Naive thymus-derived CD4-positive, alpha-beta T cell (primary cell): ENCODE data around the gene MAGI2. TPM values are rescaled to one million over a fixed set of nuclear protein-coding genes. Genes with fewer than 3 reads are reported as not detected.
"Not testable (repeated sequence)": the region's sequence is repeated elsewhere in the genome, so short reads cannot be mapped to it uniquely, and the experiment has no call there.

Experiments
- ATAC-seq: fragments of 150-1000 bp; cut with Tn5 transposase; 2 replicates; pipeline ENCODE4 v1.10.0; 2021; ENCODE audit warnings: mild to moderate bottlenecking, moderate library complexity
- CTCF ChIA-PET: fragments of 350-600 bp; sonication (Branson Sonifier 250); formaldehyde crosslinking; loops from one replicate; lab custom pipeline; 2021; ENCODE audit warnings: antibody characterized with exemption; lab: Charles Lee
- POLR2A ChIA-PET: fragments of 350-600 bp; sonication (Branson Sonifier 250); formaldehyde crosslinking; loops from one replicate; lab custom pipeline; 2021; ENCODE audit warnings: antibody characterized with exemption, inconsistent platforms; lab: Charles Lee
- DNase-seq, 9 donors: peaks; one replicate each; pipeline versions ENCODE4 v3.0.0 to v3.0.0-alpha.2; 2020 to 2022; ENCODE audit warnings: mixed read lengths in 1 of 9
- H3K27ac ChIP-seq: one replicate; pipeline ENCODE4 v1.7.0; 2013; ENCODE audit warnings: mild to moderate bottlenecking, low read depth, low read length, moderate library complexity
- H3K27me3 ChIP-seq, 2 donors: one replicate each; pipeline ENCODE4 v1.7.0; 2013; ENCODE audit warnings: low read length in 2 of 2, mild to moderate bottlenecking in 2 of 2, moderate library complexity in 2 of 2; ENCODE audit not compliant: control insufficient read depth in 2 of 2, insufficient read depth in 2 of 2
- H3K36me3 ChIP-seq, 3 experiments: 1 replicate in 2 of 3; 2 replicates in 1 of 3; pipeline ENCODE4 v1.7.0; 2013; ENCODE audit warnings: low read length in 3 of 3, mild to moderate bottlenecking in 3 of 3, moderate library complexity in 1 of 3; ENCODE audit not compliant: insufficient read depth in 3 of 3, control insufficient read depth in 2 of 3
- H3K4me1 ChIP-seq, 2 donors: one replicate each; pipeline ENCODE4 v1.7.0; 2013; ENCODE audit warnings: low read length in 2 of 2, mild to moderate bottlenecking in 2 of 2, moderate library complexity in 1 of 2; ENCODE audit not compliant: control insufficient read depth in 2 of 2, insufficient read depth in 2 of 2
- H3K4me3 ChIP-seq: 2 replicates; pipeline ENCODE4 v1.7.0; 2013; ENCODE audit warnings: mild to moderate bottlenecking, low read length
- H3K9me3 ChIP-seq, 3 experiments: 1 replicate in 2 of 3; 2 replicates in 1 of 3; pipeline ENCODE4 v1.7.0; 2013; ENCODE audit warnings: low read length in 3 of 3; ENCODE audit not compliant: control insufficient read depth in 2 of 3
- H3K27ac Mint-ChIP-seq, 9 donors: one replicate each; pipeline ENCODE4 v1.8.0; 2020 to 2022; ENCODE audit warnings: mixed read lengths in 9 of 9, mild to moderate bottlenecking in 8 of 9, moderate library complexity in 5 of 9, inconsistent platforms in 2 of 9
- H3K27me3 Mint-ChIP-seq, 5 donors: one replicate each; pipeline ENCODE4 v1.8.0; 2021 to 2022; ENCODE audit warnings: mixed read lengths in 5 of 5, mild to moderate bottlenecking in 1 of 5
- H3K36me3 Mint-ChIP-seq, 5 donors: one replicate each; pipeline ENCODE4 v1.8.0; 2020 to 2022; ENCODE audit warnings: mixed read lengths in 5 of 5, mild to moderate bottlenecking in 3 of 5, inconsistent platforms in 1 of 5
- H3K4me1 Mint-ChIP-seq, 7 donors: one replicate each; pipeline ENCODE4 v1.8.0; 2020 to 2022; ENCODE audit warnings: mixed read lengths in 7 of 7, mild to moderate bottlenecking in 3 of 7, inconsistent platforms in 1 of 7
- H3K4me3 Mint-ChIP-seq, 10 donors: one replicate each; pipeline ENCODE4 v1.8.0; 2020 to 2022; ENCODE audit warnings: mild to moderate bottlenecking in 10 of 10, mixed read lengths in 10 of 10, moderate library complexity in 6 of 10, inconsistent platforms in 2 of 10
- H3K9me3 Mint-ChIP-seq, 11 donors: one replicate each; pipeline ENCODE4 v1.8.0; 2020 to 2022; ENCODE audit warnings: mixed read lengths in 11 of 11, mild to moderate bottlenecking in 4 of 11, inconsistent platforms in 1 of 11, moderate library complexity in 1 of 11
- intact Hi-C, 2 donors: fragments of 100-400 bp; cut with micrococcal nuclease; formaldehyde crosslinking; loops; one replicate each; pipeline ENCODE4 v1.15.1; 2023
- polyA plus RNA-seq, 2 donors: library from polyadenylated mRNA; unstranded; fragments of 300-500 nt; fragmentation: Illumina TruSeq; gene quantifications; one replicate each; pipeline ENCODE4 v1.2.3, GENCODE V29; 2021
- total RNA-seq, 6 experiments: library from RNA in 5 of 6; stranded (reverse) in 5 of 6; gene quantifications; 1 replicate in 5 of 6; 2 replicates in 1 of 6; pipeline ENCODE4 v1.2.3 and lab custom pipeline; 2021 to 2026

The MAGI2 gene
- total and polyA plus RNA-seq, 7 experiments from 2014 or later: 0.05 to 0.67 (median 0.15) TPM; not detected in 3

- Mint-ChIP-seq H3K36me3 (peaks cover 0 to 5% (median 0%) of the 10 kb centered on the region in 5 donors), H3K4me1 (no peaks in the 10 kb centered on the region), H3K27ac (no peak overlapping the region), H3K4me3 (no peak overlapping the region), H3K9me3 (peaks cover 0 to 33% (median 15%) of the 10 kb centered on the region in 11 donors), H3K27me3 (peaks cover 0 to 5% (median 0%) of the 10 kb centered on the region in 5 donors)
- POLR2A ChIA-PET: no interaction called here
- Histone ChIP-seq H3K36me3 (no peaks in the 10 kb centered on the region), H3K4me1 (no peaks in the 10 kb centered on the region), H3K27ac (no peak overlapping the region), H3K9me3 (peaks cover 0 to 5% (median 5%) of the 10 kb centered on the region in 3 experiments), H3K27me3 (no peaks in the 10 kb centered on the region), H3K4me3 (no peak overlapping the region)
- intact Hi-C loops: no loop called here
- DNase-seq (no peak), ATAC-seq (no peak)
- CTCF ChIA-PET: no interaction called here
These were observed 1204.6 kb downstream of the MAGI2 start for GRCh38 chr7:78248867-78249266.

- ChIA-PET POLR2A (no interaction called here), CTCF (no interaction called here)
- H3K36me3 ChIP-seq: no peaks in the 10 kb centered on the region
- H3K27ac ChIP-seq: no peak overlapping the region
- peaks cover 0 to 5% (median 5%) of the 10 kb centered on the region in 3 experiments for H3K9me3 ChIP-seq
- no peaks in the 10 kb centered on the region for H3K4me1 Mint-ChIP-seq
- intact Hi-C loops: no loop called here
- H3K4me3 Mint-ChIP-seq: no peak overlapping the region
- peaks cover 0 to 5% (median 0%) of the 10 kb centered on the region in 5 donors for H3K36me3 Mint-ChIP-seq
- no peaks in the 10 kb centered on the region for H3K4me1 ChIP-seq
- DNase-seq: no peak
- no peak for ATAC-seq
- no peak overlapping the region for H3K27ac Mint-ChIP-seq
- no peak overlapping the region for H3K4me3 ChIP-seq
- peaks cover 0 to 33% (median 15%) of the 10 kb centered on the region in 11 donors for H3K9me3 Mint-ChIP-seq
- peaks cover 0 to 5% (median 0%) of the 10 kb centered on the region in 5 donors for H3K27me3 Mint-ChIP-seq
- H3K27me3 ChIP-seq: no peaks in the 10 kb centered on the region
These were observed 1205.4 kb downstream of the MAGI2 start for GRCh38 chr7:78247910-78248689.

- intact Hi-C loops, H3K27ac Mint-ChIP-seq, H3K36me3 Mint-ChIP-seq, H3K36me3 ChIP-seq, H3K4me3 Mint-ChIP-seq, H3K9me3 ChIP-seq, ATAC-seq, H3K27me3 ChIP-seq, POLR2A ChIA-PET, H3K4me1 ChIP-seq, H3K27ac ChIP-seq, H3K4me3 ChIP-seq, DNase-seq, H3K4me1 Mint-ChIP-seq, CTCF ChIA-PET: not testable (repeated sequence)
- peaks cover 0 to 24% (median 0%) of the 10 kb centered on the region in 5 donors for H3K27me3 Mint-ChIP-seq
- H3K9me3 Mint-ChIP-seq: peaks cover 6 to 42% (median 15%) of the 10 kb centered on the region in 11 donors
These were observed 1213.3 kb downstream of the MAGI2 start for GRCh38 chr7:78240179-78240578.

GRCh38 chr7:78234634-78235033 is 1218.8 kb downstream of the MAGI2 start:
- intact Hi-C loops: no loop called here
- Histone ChIP-seq H3K9me3 (no peaks in the 10 kb centered on the region), H3K4me3 (no peak overlapping the region), H3K27ac (no peak overlapping the region), H3K36me3 (no peaks in the 10 kb centered on the region), H3K4me1 (no peaks in the 10 kb centered on the region), H3K27me3 (no peaks in the 10 kb centered on the region)
- Mint-ChIP-seq H3K27ac (no peak overlapping the region), H3K4me3 (no peak overlapping the region), H3K27me3 (peaks cover 0 to 15% (median 10%) of the 10 kb centered on the region in 5 donors), H3K36me3 (peaks cover 0 to 4% (median 0%) of the 10 kb centered on the region in 5 donors), H3K9me3 (peaks cover 5 to 36% (median 8%) of the 10 kb centered on the region in 11 donors), H3K4me1 (peaks cover 0 to 1% (median 0%) of the 10 kb centered on the region in 7 donors)
- DNase-seq: no peak
- no peak for ATAC-seq
- CTCF ChIA-PET: no interaction called here
- POLR2A ChIA-PET: no interaction called here

- H3K36me3 Mint-ChIP-seq: no peaks in the 10 kb centered on the region
- Histone ChIP-seq H3K36me3 (no peaks in the 10 kb centered on the region), H3K9me3 (no peaks in the 10 kb centered on the region), H3K4me3 (no peak overlapping the region), H3K4me1 (no peaks in the 10 kb centered on the region), H3K27me3 (no peaks in the 10 kb centered on the region), H3K27ac (no peak overlapping the region)
- H3K4me3 Mint-ChIP-seq: no peak overlapping the region
- intact Hi-C loops: no loop called here
- no peak overlapping the region for H3K27ac Mint-ChIP-seq
- POLR2A ChIA-PET: no interaction called here
- ATAC-seq: no peak
- CTCF ChIA-PET: no interaction called here
- no peak for DNase-seq
- H3K27me3 Mint-ChIP-seq: peaks cover 0 to 21% (median 12%) of the 10 kb centered on the region in 5 donors
- H3K4me1 Mint-ChIP-seq: peaks cover 0 to 1% (median 0%) of the 10 kb centered on the region in 7 donors
- H3K9me3 Mint-ChIP-seq: peaks cover 0 to 26% (median 4%) of the 10 kb centered on the region in 11 donors
These were observed 1220.7 kb downstream of the MAGI2 start for GRCh38 chr7:78232806-78233205.

GRCh38 chr7:78226059-78226719 is 1227.3 kb downstream of the MAGI2 start:
- no peaks in the 10 kb centered on the region for H3K4me1 ChIP-seq
- H3K27me3 ChIP-seq: no peaks in the 10 kb centered on the region
- peaks cover 0 to 4% (median 0%) of the 10 kb centered on the region in 11 donors for H3K9me3 Mint-ChIP-seq
- H3K27ac ChIP-seq: no peak overlapping the region
- ATAC-seq (no peak), DNase-seq (no peak)
- no peak overlapping the region for H3K27ac Mint-ChIP-seq
- POLR2A ChIA-PET: no interaction called here
- no peaks in the 10 kb centered on the region for H3K4me1 Mint-ChIP-seq
- no peaks in the 10 kb centered on the region for H3K36me3 Mint-ChIP-seq
- H3K27me3 Mint-ChIP-seq: peaks cover 0 to 19% (median 14%) of the 10 kb centered on the region in 5 donors
- intact Hi-C loops: no loop called here
- no peaks in the 10 kb centered on the region for H3K9me3 ChIP-seq
- H3K36me3 ChIP-seq: no peaks in the 10 kb centered on the region
- no peak overlapping the region for H3K4me3 Mint-ChIP-seq
- CTCF ChIA-PET: no interaction called here
- no peak overlapping the region for H3K4me3 ChIP-seq
